Measurements from ENCODE around the gene PFKM.

The PFKM gene

GRCh38 chr12:48187916-48188695, 68.9 kb downstream of the PFKM start:
- DNase-seq (ENCODE audit: low read depth) = no peak

- no peak for DNase-seq (ENCODE audit: low read depth)
These were observed 70.4 kb downstream of the PFKM start for GRCh38 chr12:48189331-48190125.

GRCh38 chr12:48191096-48191495, 71.9 kb downstream of the PFKM start:
- no peak for DNase-seq (ENCODE audit: low read depth)

GRCh38 chr12:48192861-48193260, 73.7 kb downstream of the PFKM start:
- no peak for DNase-seq (ENCODE audit: low read depth)

- DNase-seq (ENCODE audit: low read depth) = no peak
These were observed 74.5 kb downstream of the PFKM start for GRCh38 chr12:48193623-48194022.

- no peak for DNase-seq (ENCODE audit: low read depth)
These were observed 75.6 kb downstream of the PFKM start for GRCh38 chr12:48194799-48195201.

Measured in T-helper 22 cell (primary cell).